ENCODE measurements around the gene PPIAL4G.
"Not testable (repeated sequence)": the region's sequence is repeated elsewhere in the genome, so short reads cannot be mapped to it uniquely, and the experiment has no call there.

DNA sequence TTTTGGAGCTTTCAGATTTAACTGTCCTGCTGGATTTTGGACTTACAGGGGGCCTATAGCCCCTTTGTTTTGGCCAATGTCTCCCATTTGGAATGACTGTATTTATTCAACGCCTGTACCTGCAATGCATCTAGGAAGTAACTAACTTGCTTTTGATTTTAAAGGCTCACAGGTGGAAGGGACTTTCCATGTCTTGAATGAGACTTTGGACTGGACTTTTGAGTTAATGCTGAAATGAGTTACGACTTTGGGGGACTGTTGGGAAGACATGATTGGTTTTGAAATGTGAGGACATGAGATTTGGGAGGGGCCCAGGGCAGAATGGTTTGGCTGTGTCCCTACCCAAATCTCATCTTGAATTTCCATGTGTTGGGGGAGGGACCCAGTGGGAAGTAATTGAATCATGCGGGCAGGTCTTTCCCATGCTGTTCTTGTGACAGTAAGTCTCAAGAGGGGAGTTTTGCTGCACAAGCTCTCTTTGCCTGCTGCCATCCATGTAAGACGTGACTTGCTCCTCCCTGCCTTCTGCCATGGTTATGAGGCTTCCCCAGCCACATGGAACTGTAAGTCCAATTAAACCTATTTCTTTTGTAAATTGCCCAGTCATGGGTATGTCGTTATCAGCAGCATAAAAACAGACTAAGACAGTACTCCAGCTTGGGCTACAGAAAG, 43.3 kb downstream of the PPIAL4G start:
- TF ChIP-seq, protein P1, sequence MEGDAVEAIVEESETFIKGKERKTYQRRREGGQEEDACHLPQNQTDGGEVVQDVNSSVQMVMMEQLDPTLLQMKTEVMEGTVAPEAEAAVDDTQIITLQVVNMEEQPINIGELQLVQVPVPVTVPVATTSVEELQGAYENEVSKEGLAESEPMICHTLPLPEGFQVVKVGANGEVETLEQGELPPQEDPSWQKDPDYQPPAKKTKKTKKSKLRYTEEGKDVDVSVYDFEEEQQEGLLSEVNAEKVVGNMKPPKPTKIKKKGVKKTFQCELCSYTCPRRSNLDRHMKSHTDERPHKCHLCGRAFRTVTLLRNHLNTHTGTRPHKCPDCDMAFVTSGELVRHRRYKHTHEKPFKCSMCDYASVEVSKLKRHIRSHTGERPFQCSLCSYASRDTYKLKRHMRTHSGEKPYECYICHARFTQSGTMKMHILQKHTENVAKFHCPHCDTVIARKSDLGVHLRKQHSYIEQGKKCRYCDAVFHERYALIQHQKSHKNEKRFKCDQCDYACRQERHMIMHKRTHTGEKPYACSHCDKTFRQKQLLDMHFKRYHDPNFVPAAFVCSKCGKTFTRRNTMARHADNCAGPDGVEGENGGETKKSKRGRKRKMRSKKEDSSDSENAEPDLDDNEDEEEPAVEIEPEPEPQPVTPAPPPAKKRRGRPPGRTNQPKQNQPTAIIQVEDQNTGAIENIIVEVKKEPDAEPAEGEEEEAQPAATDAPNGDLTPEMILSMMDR (IDR thresholded peaks at IDR 0.05; ENCODE audit: low read depth, low read length) = not testable (repeated sequence)
- TF ChIP-seq EZH2phosphoT487 (IDR thresholded peaks at IDR 0.05; ENCODE audit: low read depth) = not testable (repeated sequence)
